ENCODE measurements around the gene RAB17. TPM values are rescaled to one million over a fixed set of nuclear protein-coding genes. Genes with fewer than 3 reads are reported as not detected.

Gene RAB17
- total and polyA plus RNA-seq, 2 of the 8 experiments (the other 6 are each of a cell fraction or from before 2014, with no cell fraction given), result 42.6 to 83.4 TPM

DNA sequence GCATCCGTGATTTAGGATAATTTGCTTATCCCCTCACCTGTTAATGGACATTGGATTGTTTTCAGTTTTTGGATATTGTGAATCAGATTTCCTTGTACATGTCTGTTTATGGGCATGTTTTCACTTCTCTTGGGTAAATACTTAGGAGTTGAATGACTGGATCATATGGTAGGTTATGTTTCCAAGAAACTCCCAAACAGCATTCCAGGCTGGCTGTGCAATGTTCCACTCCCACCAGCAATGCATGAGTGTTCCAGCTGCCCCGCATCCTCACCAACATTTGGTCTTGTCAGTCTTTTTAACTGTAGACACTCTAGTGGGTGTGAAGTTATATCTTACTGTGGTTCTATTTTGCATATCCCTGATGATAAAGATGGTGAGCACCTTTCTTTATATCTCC is 27.9 kb upstream of the RAB17 start:
- TF ChIP-seq TBP (IDR thresholded peaks at IDR 0.05; ENCODE audit: low read depth, low read length) (no peak), ASH2L (IDR thresholded peaks at IDR 0.05; ENCODE audit: low read length) (no peak), SP4 (IDR thresholded peaks at IDR 0.05; ENCODE audit: low read length) (no peak), SUZ12 (IDR thresholded peaks at IDR 0.05; ENCODE audit: low read length) (no peak), NRF1 (IDR thresholded peaks at IDR 0.05; ENCODE audit: low read depth, low read length) (no peak), EZH2 (IDR thresholded peaks at IDR 0.05; ENCODE audit: low read depth, low read length, severe bottlenecking) (no peak), BACH1 (IDR thresholded peaks at IDR 0.05; ENCODE audit: low read length) (no peak), SIN3A (conservative IDR thresholded peaks at IDR 0.05 in 1 of 2, IDR thresholded peaks at IDR 0.05 in 1 of 2; ENCODE audit: low read depth in 1 of 2, low read length in 2 of 2) (no peak), JUND (IDR thresholded peaks at IDR 0.05; ENCODE audit: low read length) (no peak), SIRT6 (IDR thresholded peaks at IDR 0.05; ENCODE audit: low read length) (no peak), RFX5 (IDR thresholded peaks at IDR 0.05; ENCODE audit: borderline replicate concordance, low read depth, low read length) (no peak), EGR1 (IDR thresholded peaks at IDR 0.05; ENCODE audit: borderline replicate concordance, low read depth, low read length) (no peak), SP1 (IDR thresholded peaks at IDR 0.05; ENCODE audit: low read depth, low read length) (no peak)
- TF ChIP-seq, protein P1, sequence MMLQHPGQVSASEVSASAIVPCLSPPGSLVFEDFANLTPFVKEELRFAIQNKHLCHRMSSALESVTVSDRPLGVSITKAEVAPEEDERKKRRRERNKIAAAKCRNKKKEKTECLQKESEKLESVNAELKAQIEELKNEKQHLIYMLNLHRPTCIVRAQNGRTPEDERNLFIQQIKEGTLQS (IDR thresholded peaks at IDR 0.05; ENCODE audit: insufficient read depth, low read depth, low read length), result no peak
- Histone ChIP-seq H3K23ac (ENCODE audit: insufficient read length) (no peak overlapping the region), H4K20me1 (replicated peaks in 1 of 2; ENCODE audit: control insufficient read depth in 1 of 2, insufficient read depth in 2 of 2, low read length in 2 of 2) (no peaks in the 10 kb centered on the region), H3K18ac (ENCODE audit: extremely low read depth, low read length) (no peak overlapping the region), H3K4me3 (ENCODE audit: extremely low read depth in 1 of 4, insufficient read depth in 2 of 4, low read depth in 3 of 4, low read length in 4 of 4) (no peak overlapping the region), H4K5ac (ENCODE audit: insufficient read length, low read depth, low read length) (no peak overlapping the region), H2BK5ac (ENCODE audit: low read depth, low read length) (no peak overlapping the region), H2AK5ac (ENCODE audit: low read depth, low read length) (no peak overlapping the region), H4K91ac (replicated peaks; ENCODE audit: insufficient read length, low read length) (no peak overlapping the region), H3K79me2 (ENCODE audit: control insufficient read depth in 1 of 2, insufficient read depth in 2 of 2, low read length in 2 of 2) (no peaks in the 10 kb centered on the region), H3K23me2 (ENCODE audit: low read depth, low read length) (no peaks in the 10 kb centered on the region), H3K9me3 (ENCODE audit: insufficient read depth in 2 of 2, low read depth in 1 of 2, low read length in 1 of 2) (no peaks in the 10 kb centered on the region), H2AFZ (ENCODE audit: low read length) (no peak overlapping the region), H2BK12ac (ENCODE audit: low read depth, low read length) (no peak overlapping the region), H3K36me3 (ENCODE audit: control insufficient read depth in 2 of 4, insufficient read depth in 4 of 4, low read length in 3 of 4) (no peaks in the 10 kb centered on the region), H3K9ac (replicated peaks in 1 of 4; ENCODE audit: extremely low read depth in 1 of 4, low read depth in 3 of 4, low read length in 3 of 4) (no peak overlapping the region), H3K4ac (replicated peaks; ENCODE audit: insufficient read length, low read depth, low read length) (no peak overlapping the region), H3K4me2 (ENCODE audit: insufficient read depth in 1 of 2, low read depth in 2 of 2, low read length in 2 of 2) (no peak overlapping the region), H3K14ac (ENCODE audit: insufficient read length) (no peak overlapping the region), H2BK20ac (ENCODE audit: low read length) (no peak overlapping the region), H3K56ac (replicated peaks; ENCODE audit: insufficient read length, low read depth, low read length) (no peak overlapping the region), H3K27me3 (replicated peaks in 1 of 4; ENCODE audit: control insufficient read depth in 3 of 4, extremely low read depth in 1 of 4, insufficient read depth in 3 of 4, low read length in 3 of 4) (no peaks in the 10 kb centered on the region; a peak in 1 of 7 replicates), H4K8ac (ENCODE audit: extremely low read depth, insufficient read depth, low read length) (no peak overlapping the region), H3K4me1 (replicated peaks in 1 of 4; ENCODE audit: control insufficient read depth in 3 of 4, insufficient read depth in 4 of 4, low read length in 3 of 4) (peaks cover 7 to 21% (median 17%) of the 10 kb centered on the region in 4 experiments), H3K27ac (ENCODE audit: low read depth, low read length) (no peak overlapping the region), H3K79me1 (ENCODE audit: low read depth, low read length) (no peaks in the 10 kb centered on the region), H2BK15ac (ENCODE audit: low read length) (no peak overlapping the region), H2BK120ac (replicated peaks; ENCODE audit: low read depth, low read length) (no peak overlapping the region)
- DNase-seq (ENCODE audit: low read depth in 1 of 2, low spot score in 2 of 2) (no peak), FAIRE-seq (no peak)
- POLR2A ChIA-PET (ENCODE audit: partially characterized antibody), result no interaction called here
- 91% methylated on average over 2 of the region's 2 CpGs; no CpG with 5 or more reads in 1 of the 2 experiments for WGBS, 2 experiments (ENCODE audit: extremely low coverage in 1 of 2, insufficient coverage in 1 of 2, insufficient read length in 1 of 2, insufficient replicate concordance in 2 of 2, low coverage in 1 of 2, low lambda C conversion rate in 2 of 2, missing lambda C conversion rate in 1 of 2)
- CTCF ChIA-PET (ENCODE audit: partially characterized antibody), result interaction anchor here (0.5 to 0.6 kb wide), 2 partner anchors 65 to 89 kb away, joined by 3 to 4 read pairs; no protein-coding TSS in a partner anchor

All from H1 (cell line).